Measurements from ENCODE around the gene NRG4.
"Not testable (repeated sequence)": the region's sequence is repeated elsewhere in the genome, so short reads cannot be mapped to it uniquely, and the experiment has no call there.

Gene NRG4

DNA sequence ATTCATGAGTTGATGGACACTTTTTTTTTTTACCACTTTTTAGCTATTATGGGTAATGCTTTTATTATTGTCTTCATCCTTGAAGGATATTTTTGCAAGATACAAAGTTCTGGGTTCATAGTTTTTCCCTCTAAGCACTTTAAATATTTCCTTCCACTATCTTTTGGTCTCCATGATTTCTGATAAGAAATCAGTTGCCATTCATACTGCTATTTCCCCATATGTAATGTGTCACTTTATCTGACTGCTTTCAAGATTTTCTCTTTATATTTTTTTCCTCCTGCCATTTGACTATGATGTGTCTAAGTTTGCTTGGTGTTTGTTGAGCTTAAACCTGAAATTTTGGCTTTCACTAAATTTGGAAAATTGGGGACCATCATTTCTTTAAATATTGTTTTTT, 19.3 kb downstream of the NRG4 start:
- no peak for DNase-seq

DNA sequence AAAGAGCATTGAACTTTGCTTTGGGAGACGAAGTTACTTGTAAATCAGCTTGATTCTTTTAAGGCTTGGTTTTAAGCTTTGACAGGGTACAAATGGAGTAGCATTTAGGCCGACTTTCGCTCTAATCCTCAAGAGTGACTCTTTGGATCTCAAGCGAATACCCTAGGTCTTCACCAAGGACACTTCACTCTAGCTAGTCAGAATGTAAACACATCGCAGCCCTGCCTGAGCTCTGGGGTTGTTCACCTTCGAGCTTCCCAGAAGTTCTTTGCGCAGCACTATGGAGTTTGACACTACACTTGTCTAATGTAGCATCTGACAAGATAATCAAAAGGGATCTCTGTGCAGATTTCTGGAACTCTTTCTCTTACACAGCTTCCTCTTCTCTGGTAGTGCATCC, 22.3 kb downstream of the NRG4 start:
- DNase-seq = no peak

DNA sequence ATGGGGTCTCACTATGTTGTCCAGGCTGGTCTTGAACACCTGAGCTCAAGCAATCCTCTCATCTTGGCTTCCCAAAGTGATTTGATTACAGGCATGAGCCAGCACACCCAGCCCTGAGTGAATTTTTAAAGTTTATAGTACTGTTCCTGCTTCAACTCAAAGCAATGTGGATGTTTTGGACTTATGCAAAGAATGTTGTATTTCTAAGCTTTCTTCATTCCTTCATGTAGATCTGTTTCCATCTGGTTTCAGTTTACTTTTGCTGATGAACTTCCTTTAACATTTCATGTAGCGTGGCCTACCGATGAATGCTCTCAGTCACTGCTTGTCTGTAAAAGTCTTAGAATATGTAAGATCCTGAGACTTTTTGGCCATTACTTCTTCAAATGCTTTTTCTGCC, 23.2 kb downstream of the NRG4 start:
- DNase-seq = no peak

DNA sequence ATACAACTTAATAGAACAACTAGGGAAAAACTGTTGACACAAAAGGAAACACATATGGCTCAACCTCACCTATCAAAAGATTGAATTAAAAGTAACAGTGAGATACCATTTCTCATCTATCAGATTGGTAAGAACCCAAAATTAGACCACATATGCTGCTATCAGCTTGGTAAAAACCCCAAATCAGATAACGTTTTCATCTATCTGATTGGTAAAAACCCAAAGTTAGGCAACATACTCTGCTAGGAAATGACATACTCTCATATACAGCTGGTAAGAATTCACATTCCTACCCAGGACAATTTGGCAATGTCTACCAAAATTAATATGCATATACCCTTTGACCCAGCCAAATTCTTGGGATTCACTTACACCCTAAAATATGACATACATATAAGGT, 26.3 kb downstream of the NRG4 start:
- no peak for DNase-seq

DNA sequence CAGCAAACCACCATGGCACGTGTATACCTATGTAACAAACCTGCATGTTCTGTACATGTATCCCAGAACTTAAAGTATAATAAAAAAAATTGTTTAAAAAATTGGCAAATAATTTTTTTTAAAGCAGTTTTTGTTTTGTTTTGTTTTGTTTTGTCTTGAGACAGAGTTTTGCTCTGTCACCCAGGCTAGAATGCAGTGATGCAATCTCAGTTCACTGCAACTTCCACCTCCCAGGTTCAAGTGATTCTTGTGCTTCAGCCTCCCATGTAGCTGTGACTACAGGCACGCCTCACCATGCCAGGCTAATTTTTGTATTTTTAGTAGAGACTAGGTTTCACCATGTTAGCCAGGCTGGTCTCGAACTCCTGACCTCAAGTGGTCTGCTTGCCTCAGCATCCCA, 27.5 kb downstream of the NRG4 start:
- not testable (repeated sequence) for DNase-seq

DNA sequence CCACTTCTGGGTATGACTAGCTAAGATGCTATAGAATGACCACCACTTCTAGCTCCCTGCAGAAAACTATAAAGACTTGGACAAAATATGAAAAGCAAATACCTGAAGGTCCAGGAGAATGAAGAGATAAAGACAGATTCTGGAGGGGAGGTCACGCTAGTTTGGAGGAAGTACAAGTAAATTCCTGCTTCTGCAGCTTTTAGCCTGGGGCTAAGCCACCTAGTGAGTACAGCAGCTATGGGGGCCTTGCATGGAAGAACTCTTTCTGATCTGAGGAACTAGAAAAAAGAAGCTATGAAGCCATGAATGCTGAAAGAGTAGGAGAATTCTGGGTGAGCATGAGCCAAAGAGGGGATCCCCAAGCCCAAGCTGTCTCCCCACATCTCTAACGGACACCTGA, 29.8 kb downstream of the NRG4 start:
- DNase-seq = no peak

DNA sequence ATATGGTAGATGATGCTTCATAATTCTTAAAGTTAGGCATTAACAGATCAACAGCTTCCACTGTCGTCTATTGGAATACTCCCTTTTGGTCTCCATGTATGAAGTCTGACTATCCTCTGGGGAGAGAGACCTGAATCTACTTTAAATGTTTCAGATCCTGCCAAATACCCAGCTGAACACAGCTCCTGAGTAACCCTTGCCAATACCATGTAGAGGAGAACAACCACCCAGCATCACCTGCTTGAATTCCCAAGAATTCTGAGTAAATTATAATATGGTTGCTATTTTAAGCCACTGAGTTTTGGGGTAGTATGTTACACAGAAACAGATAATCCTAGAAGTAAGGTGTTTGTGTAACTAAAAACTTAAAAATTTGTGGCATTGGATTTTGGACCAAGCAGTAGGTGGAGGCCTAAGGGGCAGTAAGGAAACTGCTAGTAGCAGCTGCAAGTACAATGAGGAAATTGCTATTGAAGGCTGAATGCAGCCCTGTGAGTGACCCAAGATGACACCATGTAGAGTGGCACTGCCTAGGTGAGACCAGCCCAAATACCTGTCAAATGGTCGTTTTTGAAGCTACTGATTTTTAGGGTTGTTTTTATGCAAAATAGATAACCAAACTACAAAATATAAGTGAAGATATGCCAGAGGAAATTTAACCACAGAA, 30.9 kb downstream of the NRG4 start:
- no peak for DNase-seq

DNA sequence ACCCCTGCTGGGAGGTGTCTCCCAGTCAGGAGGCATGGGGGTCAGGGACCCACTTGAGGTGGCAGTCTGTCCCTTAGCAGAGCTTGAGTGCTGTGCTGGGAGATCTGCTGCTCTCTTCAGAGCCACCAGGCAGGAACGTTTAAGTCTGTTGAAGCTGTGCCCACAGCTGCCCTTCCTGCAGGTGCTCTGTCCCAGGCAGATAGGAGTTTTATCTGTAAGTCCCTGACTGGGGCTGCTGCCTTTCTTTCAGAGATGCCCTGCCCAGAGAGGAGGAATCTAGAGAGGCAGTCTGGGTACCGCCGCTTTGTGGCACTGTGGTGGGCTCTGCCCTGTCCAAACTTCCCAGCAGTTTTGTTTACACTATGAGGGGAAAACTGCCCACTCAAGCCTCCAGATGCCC, 35.5 kb downstream of the NRG4 start:
- DNase-seq = not testable (repeated sequence)

DNA sequence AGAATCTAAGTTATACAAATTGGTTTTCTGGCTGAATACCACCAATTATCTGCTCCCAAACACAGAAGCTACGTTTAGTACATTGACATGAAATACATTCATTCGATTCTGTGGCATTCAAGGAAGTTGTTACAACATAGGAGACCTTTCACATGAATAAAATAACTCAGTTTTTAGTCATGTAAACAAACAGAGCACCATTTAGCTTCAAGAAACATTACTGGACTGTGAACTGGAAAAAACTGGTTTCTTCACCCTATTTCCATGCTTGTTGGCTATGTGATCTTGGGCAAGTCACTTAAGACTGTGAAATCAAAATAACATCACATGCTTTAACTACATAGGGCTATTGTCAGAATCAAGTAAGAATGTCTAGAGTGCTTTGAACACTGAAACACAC, 46.2 kb downstream of the NRG4 start:
- no peak for DNase-seq

DNA sequence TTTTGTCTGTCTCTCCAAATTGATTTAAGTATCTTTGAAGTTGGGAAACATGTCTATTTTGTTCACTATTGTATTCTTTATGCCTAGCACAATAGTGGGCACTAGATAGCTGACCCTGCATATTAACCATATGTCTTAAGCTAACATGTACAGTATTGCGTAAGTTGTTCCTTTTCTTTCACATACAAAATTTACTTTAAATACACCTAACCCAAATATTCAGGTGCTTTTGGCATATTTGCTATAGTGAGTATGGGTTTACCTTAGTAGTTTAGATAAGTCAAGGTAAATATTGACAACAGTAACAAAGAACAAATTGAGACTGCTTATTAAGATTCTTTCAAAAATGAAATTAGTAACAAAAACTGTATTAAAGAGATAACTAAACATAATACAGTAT, 50.9 kb downstream of the NRG4 start:
- no peak for DNase-seq

DNA sequence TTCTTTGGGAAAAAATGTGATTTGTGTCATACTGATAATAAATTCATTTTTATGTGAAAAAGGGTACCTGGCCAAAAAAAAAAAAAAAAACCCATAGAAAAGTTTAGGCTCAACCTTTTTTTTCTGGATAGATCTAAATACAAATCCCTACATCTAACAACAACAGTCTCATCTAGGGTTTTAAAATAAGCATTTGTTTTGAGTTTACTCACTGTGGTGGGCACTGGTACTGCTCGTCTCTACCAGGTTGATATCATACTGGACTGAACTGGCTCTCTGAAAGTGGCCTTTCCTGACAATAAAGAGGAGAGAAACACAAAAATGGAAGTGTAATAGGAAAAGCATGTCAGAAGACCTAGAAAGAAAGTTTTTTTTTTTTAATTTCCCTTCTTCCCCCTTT, 56.5 kb downstream of the NRG4 start:
- DNase-seq = no peak

DNA sequence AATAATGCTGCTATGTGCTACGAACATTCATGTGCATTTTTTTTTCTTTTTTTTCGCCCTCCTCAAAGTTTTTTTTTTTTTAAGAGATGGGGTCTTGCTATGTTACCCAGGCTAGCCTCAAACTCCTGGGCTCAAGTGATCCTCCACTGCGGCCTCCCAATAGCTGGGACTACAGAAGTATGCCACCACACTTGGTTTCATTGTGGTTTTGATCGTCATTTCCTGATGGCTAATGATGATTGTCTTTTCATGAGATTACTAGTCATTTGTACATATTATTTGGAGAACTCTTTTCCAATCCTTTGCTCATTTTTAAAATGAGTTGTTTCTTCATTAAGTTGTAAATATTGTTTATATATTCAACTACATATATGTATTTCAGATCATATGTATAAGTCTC, 59.7 kb downstream of the NRG4 start:
- DNase-seq = no peak

DNA sequence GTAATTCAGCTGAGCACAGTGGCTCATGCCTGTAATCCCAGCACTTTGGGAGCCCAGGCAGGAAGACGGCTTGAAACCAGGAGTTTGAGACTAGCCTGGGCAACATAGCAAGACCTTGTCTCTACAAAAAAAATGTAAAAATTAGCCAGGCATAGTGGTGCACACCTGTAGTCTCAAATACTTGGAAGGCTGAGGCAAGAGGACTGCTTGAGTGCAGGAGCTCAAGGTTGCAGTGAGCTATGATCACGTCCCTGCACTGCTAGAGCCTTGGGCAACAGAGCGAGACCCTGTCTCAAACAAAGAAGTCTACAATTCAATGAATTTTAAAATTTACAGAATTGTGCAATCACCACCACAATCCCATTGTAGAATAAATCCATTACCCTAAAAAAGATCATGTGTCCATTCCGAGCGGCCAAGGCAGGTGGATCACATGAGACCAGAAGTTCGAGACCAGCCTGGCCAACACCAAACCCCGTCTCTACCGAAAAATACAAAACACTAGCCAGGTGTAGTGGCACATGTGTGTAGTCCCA, 63.4 kb downstream of the NRG4 start:
- no peak for DNase-seq

DNA sequence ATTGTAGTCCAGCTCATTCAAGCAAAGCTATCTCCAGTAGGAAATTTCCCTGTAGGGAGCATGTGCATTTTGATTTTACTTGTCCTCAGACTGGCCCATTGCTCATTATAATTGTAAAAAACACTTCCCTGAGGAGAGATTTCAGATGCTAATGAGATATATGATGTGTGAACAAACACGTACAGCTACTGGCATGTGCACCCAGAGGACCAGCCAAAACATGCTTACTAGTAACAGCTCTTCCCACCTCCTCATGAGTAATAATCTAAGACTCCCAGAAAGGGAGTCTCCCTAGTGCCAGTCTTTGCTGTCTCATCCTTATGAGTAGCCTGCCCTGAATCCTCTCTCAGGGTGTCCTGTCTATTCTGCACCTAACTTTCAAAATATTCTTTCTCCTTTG, 65.1 kb downstream of the NRG4 start:
- no peak for DNase-seq

DNA sequence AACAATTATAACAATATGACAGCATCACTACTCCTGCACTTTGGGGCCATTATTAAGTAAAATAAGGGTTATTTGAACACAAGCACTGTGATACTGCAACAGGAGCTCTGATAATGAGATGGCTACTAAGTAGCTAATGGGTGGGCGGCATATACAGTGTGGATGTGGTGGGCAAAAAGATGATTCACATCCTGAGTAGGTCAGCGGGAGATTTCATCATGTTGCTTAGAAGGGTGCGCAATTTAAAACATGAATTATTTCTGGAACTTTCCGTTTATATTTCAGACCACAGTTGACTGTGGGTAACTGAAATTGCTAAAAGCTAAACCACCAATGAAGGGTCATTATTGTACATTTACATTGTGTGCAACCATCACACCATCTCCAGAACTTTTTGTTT, 66.3 kb downstream of the NRG4 start:
- DNase-seq = no peak

DNA sequence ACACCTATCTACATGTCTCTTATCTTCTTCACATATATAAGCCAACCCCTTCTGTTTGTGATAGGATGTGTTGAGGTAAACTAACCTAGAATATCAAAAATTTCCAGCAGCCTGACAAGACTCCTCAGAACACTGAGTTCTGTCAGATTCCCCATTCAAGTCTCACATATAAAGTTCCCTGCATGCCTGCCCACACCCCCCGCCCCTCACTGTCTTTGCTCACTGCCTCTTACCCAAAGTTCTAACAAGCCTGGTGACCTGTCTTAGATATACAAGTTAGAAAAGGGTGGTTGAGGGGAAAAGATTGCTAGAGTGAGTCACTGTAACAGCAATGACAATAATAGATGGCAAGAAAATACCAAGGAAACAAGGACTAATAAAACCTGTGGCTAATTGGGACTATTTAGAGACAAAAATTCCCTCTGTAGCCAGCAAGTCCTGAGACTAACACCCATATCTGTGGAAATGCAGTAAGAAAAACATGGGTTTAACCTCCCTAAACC, 68.5 kb downstream of the NRG4 start:
- no peak for DNase-seq

DNA sequence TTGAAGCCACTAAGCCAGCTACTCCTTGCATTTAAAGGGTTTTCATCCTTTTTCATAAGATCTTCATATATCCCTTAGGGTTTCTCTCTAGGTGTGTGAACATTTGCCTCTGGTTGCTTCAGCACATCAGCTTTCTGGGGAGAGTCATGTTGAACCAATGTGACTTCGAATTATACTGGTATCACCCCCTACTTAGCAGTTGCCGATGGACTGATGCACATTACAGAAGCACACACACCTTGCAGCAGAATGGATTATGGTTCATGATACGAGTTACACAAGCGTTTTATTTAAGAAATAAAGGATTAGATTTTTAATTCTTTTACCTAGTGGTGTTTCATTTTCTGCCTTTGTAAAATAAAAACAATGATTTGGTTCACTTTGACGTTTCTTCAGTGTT, 69.0 kb downstream of the NRG4 start:
- no peak for DNase-seq

DNA sequence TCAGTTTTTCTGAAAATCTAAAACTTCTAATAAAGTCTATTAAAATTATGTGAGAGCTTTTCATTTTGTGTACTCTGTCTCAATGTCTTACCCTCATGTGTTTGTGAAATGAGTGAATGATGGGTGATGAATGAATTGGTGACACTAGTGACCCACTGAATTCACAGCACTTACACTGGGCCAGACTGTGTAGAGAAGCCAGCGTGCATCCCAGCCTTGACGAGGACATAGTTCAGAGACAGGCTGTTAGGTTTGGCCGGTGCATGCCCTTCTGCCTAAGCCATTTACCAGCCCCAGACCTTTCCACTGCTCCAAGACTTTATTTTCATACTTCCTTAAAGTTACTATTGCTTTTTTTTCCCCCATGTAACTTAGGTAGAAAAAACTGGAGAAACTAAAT, 69.8 kb downstream of the NRG4 start:
- no peak for DNase-seq

DNA sequence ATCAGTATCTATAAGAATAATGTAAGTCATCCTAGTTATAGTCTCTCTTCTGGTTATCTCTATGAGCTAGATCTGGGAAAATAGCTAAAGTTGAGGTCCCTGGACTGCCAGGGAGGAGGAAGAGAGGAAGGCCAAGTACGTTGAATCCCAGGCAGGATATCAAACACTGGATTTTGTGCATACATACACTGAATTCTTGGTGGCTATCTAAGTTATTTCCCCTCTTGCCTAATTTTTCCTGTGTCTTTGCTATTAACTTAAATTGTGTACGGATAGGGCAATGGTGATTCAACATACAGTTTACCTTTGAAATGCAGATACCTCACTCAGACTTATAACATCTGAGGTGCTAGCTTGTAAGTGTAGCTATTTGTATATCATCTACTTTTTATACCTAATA, 81.4 kb downstream of the NRG4 start:
- no peak for DNase-seq

DNA sequence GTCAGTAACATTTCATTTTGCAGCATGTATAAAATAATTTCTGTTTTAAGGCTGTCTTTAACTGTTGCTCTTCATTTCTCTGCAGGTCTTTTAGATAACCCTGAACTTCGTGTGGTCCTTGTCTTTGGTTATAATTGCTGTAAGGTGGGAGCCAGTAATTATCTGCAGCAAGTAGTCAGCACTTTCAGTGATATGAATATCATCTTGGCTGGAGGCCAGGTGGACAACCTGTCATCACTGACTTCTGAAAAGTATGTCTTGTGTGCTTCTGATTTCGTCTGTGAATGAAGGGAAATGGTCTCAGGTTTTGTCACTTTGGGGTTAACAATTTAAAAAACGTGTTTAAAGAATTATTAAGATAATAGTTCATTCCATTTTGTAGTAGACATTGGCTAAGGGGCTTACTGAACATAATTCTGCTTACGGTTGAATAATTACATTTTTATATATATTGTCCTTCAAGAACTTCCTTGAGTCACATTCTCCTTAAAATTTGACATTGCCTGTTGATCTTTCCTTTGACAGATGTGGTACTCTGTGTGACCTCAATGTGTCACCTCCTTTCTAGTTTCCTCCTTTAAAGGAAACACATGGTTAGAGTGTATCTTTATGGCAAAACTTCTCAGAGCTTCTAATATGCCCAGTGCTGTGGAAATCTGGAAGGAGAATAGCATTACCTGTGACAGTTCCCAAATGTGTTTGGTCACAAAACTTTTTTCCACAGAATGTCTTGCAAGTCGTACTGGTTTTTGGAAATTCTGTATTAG, 82.2 kb downstream of the NRG4 start:
- no peak for DNase-seq

DNA sequence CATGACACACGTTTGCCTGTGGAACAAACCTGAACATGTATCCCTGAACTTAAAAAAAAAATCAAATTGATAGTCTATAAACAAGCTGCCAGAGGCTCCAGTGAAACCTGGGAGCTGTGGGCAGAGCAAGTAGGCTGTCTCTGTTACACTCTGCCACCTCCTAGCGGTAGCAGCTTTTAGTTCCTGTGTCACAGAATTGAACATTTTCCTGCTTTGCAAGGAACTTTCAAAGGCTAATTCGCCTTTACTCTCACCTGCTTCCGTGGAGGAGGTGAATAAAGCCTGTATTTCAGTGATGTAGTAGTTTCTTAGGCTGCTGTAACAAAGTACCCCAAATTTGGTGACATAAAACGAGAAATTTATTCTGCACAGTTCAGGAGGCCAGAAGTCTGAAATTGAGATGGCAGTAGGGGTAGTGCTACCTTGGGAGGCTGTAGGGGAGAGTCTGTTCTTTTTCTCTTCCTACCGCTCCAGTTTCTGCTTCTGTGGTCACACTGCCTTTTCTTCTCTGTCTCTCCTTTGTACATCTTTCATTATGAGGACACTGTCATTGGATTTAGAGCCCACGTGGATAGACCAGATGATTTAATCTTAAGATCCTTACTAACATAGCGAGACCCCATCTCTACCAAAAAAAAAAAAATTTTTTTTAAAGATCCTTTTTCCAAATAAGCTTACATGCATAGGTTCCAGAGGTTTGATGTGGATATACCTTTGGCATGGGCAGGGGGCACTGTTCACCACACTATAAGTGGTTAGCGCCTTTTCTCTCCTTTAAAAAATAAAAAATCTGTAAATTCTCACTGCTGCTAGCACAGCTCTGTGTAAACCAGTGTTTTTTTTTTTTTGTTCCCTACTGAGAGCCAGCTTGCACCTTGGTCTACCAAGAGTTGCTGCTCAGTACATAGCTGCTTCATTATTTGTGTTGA, 83.3 kb downstream of the NRG4 start:
- DNase-seq = peak in 1 of 2 experiments; percentile 10

DNA sequence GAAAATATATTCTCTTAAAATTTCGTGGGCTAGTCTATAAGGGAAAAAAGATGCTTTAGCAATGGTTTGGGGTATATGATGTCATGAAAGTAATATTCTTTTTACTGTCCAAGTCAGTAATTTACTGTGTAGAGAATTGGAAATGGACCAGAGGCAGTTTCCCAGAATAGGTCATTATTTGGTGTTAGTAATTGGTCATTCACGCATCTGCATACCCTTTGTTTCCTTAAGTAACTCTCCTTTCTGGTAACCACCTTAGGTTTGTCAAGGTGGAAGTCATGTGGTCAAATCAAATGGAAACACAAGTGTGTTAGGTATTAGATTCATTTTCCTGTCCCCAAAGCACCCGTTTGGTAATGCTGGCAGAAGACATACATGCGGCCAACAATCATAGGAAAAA, 84.6 kb downstream of the NRG4 start:
- DNase-seq = no peak

DNA sequence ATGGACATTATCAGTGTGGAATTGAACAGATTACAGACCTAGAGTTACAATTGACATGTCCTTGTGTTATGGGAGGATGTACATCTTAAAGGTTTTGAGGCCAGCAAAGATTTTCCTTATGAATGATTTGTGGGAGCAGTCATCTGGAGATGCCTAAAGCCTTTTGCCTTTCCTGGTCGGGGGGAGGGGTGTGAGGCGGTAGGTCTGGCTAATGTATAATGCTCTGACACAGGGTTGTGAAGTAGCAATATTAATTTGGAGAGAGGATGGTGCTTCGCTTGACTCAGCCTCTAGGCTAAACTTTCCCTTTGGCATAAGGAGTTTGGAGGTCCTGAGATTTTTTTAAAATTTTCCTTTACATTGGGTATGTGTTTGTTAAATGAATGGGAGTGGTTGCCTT, 85.3 kb downstream of the NRG4 start:
- DNase-seq = no peak

All from SW 1271 (cell line).